Adrenal gland (tissue), 12 donors: Measurements from ENCODE around the gene RDH12. TPM values are rescaled to one million over a fixed set of nuclear protein-coding genes. Genes with fewer than 3 reads are reported as not detected.
"Not testable (repeated sequence)": the region's sequence is repeated elsewhere in the genome, so short reads cannot be mapped to it uniquely, and the experiment has no call there.

Experiments
- DNase-seq, 7 donors: peaks; one replicate each; pipeline ENCODE4 v3.0.0-alpha.2; 2019 to 2020
- H3K27ac ChIP-seq, 5 donors: fragments of 200-600 bp; sonication (generic) in 4 of 5; 1 replicate in 3 of 5; 2 replicates in 2 of 5; pipeline versions ENCODE4 v1.5.1 to v1.8.0; 2016 to 2020; ENCODE audit warnings: mild to moderate bottlenecking in 1 of 5
- H3K27me3 ChIP-seq: fragments of 200-600 bp; 2 replicates; pipeline ENCODE4 v1.8.0; 2021
- H3K36me3 ChIP-seq, 2 donors: fragments of 200-600 bp; replicated peaks in 1 of 2; 1 replicate in 1 of 2; 2 replicates in 1 of 2; pipeline versions ENCODE4 v1.5.1 to v1.8.0; 2018 to 2022
- H3K4me1 ChIP-seq, 2 donors: fragments of 200-600 bp; replicated peaks in 1 of 2; 1 replicate in 1 of 2; 2 replicates in 1 of 2; pipeline versions ENCODE4 v1.5.1 to v1.8.0; 2018 to 2021
- H3K4me3 ChIP-seq, 4 donors: fragments of 200-600 bp; sonication (generic) in 3 of 4; one replicate each; pipeline ENCODE4 v1.5.1; 2016 to 2018
- H3K9me3 ChIP-seq, 3 donors: fragments of 200-600 bp; sonication (generic) in 1 of 3; replicated peaks in 1 of 3; 1 replicate in 2 of 3; 2 replicates in 1 of 3; pipeline versions ENCODE4 v1.5.1 to v1.8.0; 2016 to 2021
- CTCF ChIP-seq, 6 experiments: fragments of 450-650 bp in 4 of 6; fragments of 200-600 bp in 2 of 6; sonication (generic) in 1 of 6; IDR thresholded peaks; 1 replicate in 5 of 6; 2 replicates in 1 of 6; pipeline versions ENCODE4 v1.5.1 to v1.8.0; 2016 to 2021; ENCODE audit warnings: antibody characterized with exemption in 6 of 6, mild to moderate bottlenecking in 2 of 6, moderate library complexity in 1 of 6
- POLR2A ChIP-seq, 2 donors: fragments of 450-650 bp; IDR thresholded peaks; one replicate each; pipeline ENCODE4 v1.6.1; 2017; ENCODE audit warnings: antibody characterized with exemption in 2 of 2, mild to moderate bottlenecking in 2 of 2, moderate library complexity in 1 of 2
- WGBS, 4 donors: extraction: QIAGEN DNeasy Blood & Tissue Kit in 2 of 4; methylation state at CpG; one replicate each; pipeline versions ENCODE4 v1.1.5 to v1.1.7; 2013 to 2017; 5-methylcytosine and 5-hydroxymethylcytosine counted together
- intact Hi-C, 2 donors: fragments of 100-400 bp; cut with DNase I; formaldehyde crosslinking; loops; one replicate each; pipeline versions ENCODE4 v1.14.1 to v1.15.0; 2022 to 2023
- polyA plus RNA-seq, 3 donors: library from polyadenylated mRNA; stranded (reverse); fragments of 200-250 nt in 2 of 3; fragments of 350-450 nt in 1 of 3; fragmentation: Illumina TruSeq in 1 of 3; extraction: RNeasy Lipid Tissue Mini Kit (QIAGEN cat#74804) in 1 of 3; gene quantifications; one replicate each; pipeline ENCODE4 v1.2.3, GENCODE V29; 2013 to 2014
- total RNA-seq, 9 donors: library from RNA; depleted of rRNA in 4 of 9; stranded (reverse); fragments of >200 nt in 4 of 9; fragments of 120-200 nt in 1 of 9; fragmentation: NEBNext Ultra II Directional in 1 of 9; extraction: Animal tissue kit (Norgen Biotek cat#: 25700) in 1 of 9; gene quantifications; one replicate each; pipeline versions ENCODE4 v1.1.0 to v1.2.4, GENCODE V29; 2013 to 2023
- donor health status: healthy with polysubstance abuse.
- donor health status: Bipolar disorder and iron deficiency.
- donor health status: DM: yes; HTN: yes; CAD: no.
- donor health status: DM: no; HTN: no; CAD: no.
- donor health status: DM: no; HTN: no; CAD: no.
- donor health status: DM: yes; HTN: yes; CAD: no.

RDH12 gene
- total and polyA plus RNA-seq, 12 donors, result 1.0 to 192 (median 2.5) TPM

- Histone ChIP-seq H3K4me3 (no peak overlapping the region), H3K27me3 (no peaks in the 10 kb centered on the region), H3K4me1 (no peaks in the 10 kb centered on the region), H3K9me3 (no peaks in the 10 kb centered on the region), H3K27ac (no peak overlapping the region), H3K36me3 (no peaks in the 10 kb centered on the region)
- DNase-seq, result no peak
- TF ChIP-seq CTCF (IDR thresholded peaks at IDR 0.05) (no peak), POLR2A (IDR thresholded peaks at IDR 0.05) (no peak)
- WGBS, 4 donors, result 42 to 52% (median 45%) methylated on average over 3 of the region's 3 CpGs
- intact Hi-C loops, result loop anchor here in 1 of 2 donors (5.0 kb wide), 1 partner anchor 87 kb away; the partner anchor contains the start of gene ARG2
These were observed 2.3 kb downstream of the RDH12 start for GRCh38 chr14:67703997-67704396.

- H3K9me3 ChIP-seq, result no peaks in the 10 kb centered on the region
- H3K4me3 ChIP-seq, result no peak overlapping the region
- intact Hi-C loops, result loop anchor here in 1 of 2 donors (5.0 kb wide), 1 partner anchor 87 kb away; the partner anchor contains the start of gene ARG2
- H3K36me3 ChIP-seq, result no peaks in the 10 kb centered on the region
- no peaks in the 10 kb centered on the region for H3K4me1 ChIP-seq
- WGBS, 4 donors, result 0 to 1% (median 0%) methylated on average over 3 of the region's 3 CpGs
- H3K27ac ChIP-seq, result no peak overlapping the region
- TF ChIP-seq CTCF (IDR thresholded peaks at IDR 0.05) (peak; percentile 54 to 88 (median 80)), POLR2A (IDR thresholded peaks at IDR 0.05) (no peak)
- peak in 3 of 7 donors; percentile 17 to 47 (median 38) for DNase-seq
- H3K27me3 ChIP-seq, result no peaks in the 10 kb centered on the region
These were observed 2.9 kb downstream of the RDH12 start for GRCh38 chr14:67704484-67705089.

- WGBS, 4 donors, result 53 to 67% (median 60%) methylated on average over 3 of the region's 3 CpGs
- H3K36me3 ChIP-seq, result no peaks in the 10 kb centered on the region
- intact Hi-C loops, result no loop called here
These were observed 3.5 kb downstream of the RDH12 start for GRCh38 chr14:67705211-67705610.

GRCh38 chr14:67709346-67709745 is 7.7 kb downstream of the RDH12 start:
- H3K4me1 ChIP-seq, H3K4me3 ChIP-seq, DNase-seq, intact Hi-C loops, H3K27ac ChIP-seq, H3K9me3 ChIP-seq, H3K27me3 ChIP-seq, H3K36me3 ChIP-seq: not testable (repeated sequence)

More at GRCh38 chr14:67705211-67705610, 3.5 kb downstream of the RDH12 start:
- no peaks in the 10 kb centered on the region for H3K4me1 ChIP-seq
- no peak for DNase-seq
- H3K27ac ChIP-seq, result no peak overlapping the region
- TF ChIP-seq CTCF (IDR thresholded peaks at IDR 0.05), result no peak
- no peak for TF ChIP-seq POLR2A (IDR thresholded peaks at IDR 0.05)
- H3K4me3 ChIP-seq, result no peak overlapping the region
- H3K27me3 ChIP-seq, result no peaks in the 10 kb centered on the region
- no peaks in the 10 kb centered on the region for H3K9me3 ChIP-seq

- H3K36me3 ChIP-seq, H3K27ac ChIP-seq, DNase-seq, H3K4me1 ChIP-seq, H3K4me3 ChIP-seq, H3K27me3 ChIP-seq, H3K9me3 ChIP-seq, intact Hi-C loops: not testable (repeated sequence)
- WGBS, 4 donors, result 67 to 89% (median 83%) methylated on average over 1 of the region's 1 CpG
These were observed 8.1 kb downstream of the RDH12 start for GRCh38 chr14:67709796-67710195.
